ENCODE measurements around the gene CD300H. TPM values are rescaled to one million over a fixed set of nuclear protein-coding genes. Genes with fewer than 3 reads are reported as not detected.
A peak's percentile ranks its signal among the peaks of the same experiment; 100 is the strongest.

CD300H gene
- total RNA-seq, 6 donors from 2014 or later = 0.37 to 2.7 TPM; not detected in 4

DNA sequence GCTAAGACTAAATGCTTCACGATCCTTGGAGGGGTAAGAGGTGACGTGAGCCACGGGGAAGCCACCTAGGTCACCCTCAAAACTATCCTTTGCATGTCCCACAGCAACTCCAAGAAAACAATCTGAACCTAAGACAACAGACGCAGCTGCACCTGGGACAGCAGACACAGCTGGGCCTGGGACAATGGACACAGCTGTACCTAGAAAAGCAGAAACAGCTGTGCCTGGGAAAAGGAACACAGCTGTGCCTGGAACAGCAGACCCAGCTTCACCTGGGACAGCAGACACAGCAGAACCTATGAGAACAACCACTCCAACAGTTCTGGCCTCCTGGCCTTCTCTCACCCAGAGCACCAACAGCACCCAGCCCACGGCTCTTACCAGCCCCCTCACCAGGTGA is 36.4 kb upstream of the CD300H start:
- TF ChIP-seq POLR2AphosphoS5 (IDR thresholded peaks at IDR 0.05) = no peak
- TF ChIP-seq EP300 (IDR thresholded peaks at IDR 0.05) = no peak
- TF ChIP-seq POLR2A (IDR thresholded peaks at IDR 0.05) = no peak
- TF ChIP-seq, protein P1, sequence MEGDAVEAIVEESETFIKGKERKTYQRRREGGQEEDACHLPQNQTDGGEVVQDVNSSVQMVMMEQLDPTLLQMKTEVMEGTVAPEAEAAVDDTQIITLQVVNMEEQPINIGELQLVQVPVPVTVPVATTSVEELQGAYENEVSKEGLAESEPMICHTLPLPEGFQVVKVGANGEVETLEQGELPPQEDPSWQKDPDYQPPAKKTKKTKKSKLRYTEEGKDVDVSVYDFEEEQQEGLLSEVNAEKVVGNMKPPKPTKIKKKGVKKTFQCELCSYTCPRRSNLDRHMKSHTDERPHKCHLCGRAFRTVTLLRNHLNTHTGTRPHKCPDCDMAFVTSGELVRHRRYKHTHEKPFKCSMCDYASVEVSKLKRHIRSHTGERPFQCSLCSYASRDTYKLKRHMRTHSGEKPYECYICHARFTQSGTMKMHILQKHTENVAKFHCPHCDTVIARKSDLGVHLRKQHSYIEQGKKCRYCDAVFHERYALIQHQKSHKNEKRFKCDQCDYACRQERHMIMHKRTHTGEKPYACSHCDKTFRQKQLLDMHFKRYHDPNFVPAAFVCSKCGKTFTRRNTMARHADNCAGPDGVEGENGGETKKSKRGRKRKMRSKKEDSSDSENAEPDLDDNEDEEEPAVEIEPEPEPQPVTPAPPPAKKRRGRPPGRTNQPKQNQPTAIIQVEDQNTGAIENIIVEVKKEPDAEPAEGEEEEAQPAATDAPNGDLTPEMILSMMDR (IDR thresholded peaks at IDR 0.05) = no peak
- Histone ChIP-seq H3K36me3 (no peaks in the 10 kb centered on the region), H3K4me1 (peaks cover 0 to 6% (median 2%) of the 10 kb centered on the region in 4 donors), H3K9me3 (no peaks in the 10 kb centered on the region), H3K27me3 (no peaks in the 10 kb centered on the region), H3K4me3 (no peak overlapping the region), H3K27ac (no peak overlapping the region)
- ATAC-seq (ENCODE audit: low FRiP score in 2 of 2) = no peak
- WGBS, 2 donors = 72 to 80% methylated on average over 5 of the region's 5 CpGs
- no peak for DNase-seq

DNA sequence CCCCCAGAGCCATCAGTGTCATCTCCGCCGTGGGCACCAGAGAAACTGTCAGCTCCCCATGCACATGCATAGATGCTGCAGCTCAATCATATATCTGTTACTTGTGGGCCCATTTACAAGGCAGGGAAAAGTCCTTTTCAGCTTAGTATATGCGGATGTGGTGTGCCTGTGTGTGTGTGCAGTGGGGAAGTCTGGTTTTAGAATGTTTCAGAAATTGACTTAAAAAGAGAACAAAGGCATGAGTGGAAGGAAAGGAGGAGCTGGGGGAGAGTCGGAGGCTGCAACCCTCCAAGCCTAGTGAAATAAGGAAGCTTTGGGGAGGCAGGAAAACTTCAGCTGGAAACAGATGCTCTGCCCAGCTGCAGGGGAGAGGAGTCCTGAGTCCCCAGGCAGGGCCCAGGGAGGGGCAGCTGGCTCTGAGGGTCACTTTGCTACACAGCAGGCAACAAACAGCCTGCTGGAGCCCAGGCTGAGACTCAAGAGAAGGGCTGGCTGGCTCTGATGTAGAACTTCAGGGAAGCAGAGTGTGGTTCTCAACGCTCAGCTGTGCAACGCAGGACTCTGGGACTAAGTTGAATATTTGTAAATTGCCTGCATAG is 35.8 kb upstream of the CD300H start:
- Histone ChIP-seq H3K27me3 (no peaks in the 10 kb centered on the region), H3K9me3 (no peaks in the 10 kb centered on the region), H3K27ac (no peak overlapping the region), H3K4me3 (no peak overlapping the region), H3K36me3 (no peaks in the 10 kb centered on the region), H3K4me1 (peaks cover 0 to 6% (median 2%) of the 10 kb centered on the region in 4 donors)
- DNase-seq (peak in 1 of 2 donors; percentile 28), ATAC-seq (ENCODE audit: low FRiP score in 2 of 2) (no peak)
- 52 to 65% methylated on average over 4 to 6 of the region's 6 CpGs for WGBS, 2 donors
- TF ChIP-seq POLR2A (IDR thresholded peaks at IDR 0.05) = no peak
- TF ChIP-seq, protein P1 (IDR thresholded peaks at IDR 0.05) = no peak
- TF ChIP-seq POLR2AphosphoS5 (IDR thresholded peaks at IDR 0.05) = no peak

DNA sequence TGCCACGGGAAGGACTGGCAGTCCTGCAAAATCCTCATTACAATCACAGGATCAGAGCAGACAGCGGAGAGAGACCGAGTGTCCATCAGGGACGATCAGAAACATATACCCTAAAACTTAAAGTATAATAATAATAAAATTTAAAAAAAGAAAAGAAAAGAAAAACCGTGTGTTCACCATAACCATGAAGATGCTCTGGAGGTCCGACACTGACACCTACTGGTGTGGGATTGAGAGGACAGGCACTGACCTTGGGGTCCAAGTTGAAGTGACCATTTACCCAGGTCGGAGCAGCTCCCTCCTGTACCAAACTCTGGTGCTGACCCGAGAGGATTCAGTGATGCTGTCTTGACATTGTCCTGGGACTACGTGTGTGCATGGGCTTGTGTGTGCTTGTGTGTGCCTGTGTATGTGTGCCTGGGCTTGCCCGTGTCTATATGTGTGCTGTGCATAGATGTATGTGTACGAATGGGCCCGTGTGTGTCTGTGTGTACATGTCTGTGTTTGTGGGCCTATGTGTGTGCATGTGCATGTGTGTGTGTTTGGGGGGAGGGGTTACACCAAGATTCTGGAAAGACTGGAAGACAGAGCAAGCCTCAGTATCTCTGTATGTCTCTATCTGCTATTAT is 34.7 kb upstream of the CD300H start:
- Histone ChIP-seq H3K27me3 (no peaks in the 10 kb centered on the region), H3K4me3 (no peak overlapping the region), H3K4me1 (peaks cover 0 to 6% (median 2%) of the 10 kb centered on the region in 4 donors), H3K36me3 (no peaks in the 10 kb centered on the region), H3K27ac (no peak overlapping the region), H3K9me3 (no peaks in the 10 kb centered on the region)
- DNase-seq = no peak
- TF ChIP-seq EP300 (IDR thresholded peaks at IDR 0.05) = no peak
- TF ChIP-seq, protein P1 (IDR thresholded peaks at IDR 0.05) = peak in 5 of 6 experiments; percentile 26 to 46 (median 38)
- 48 to 58% methylated on average over 12 of the region's 12 CpGs for WGBS, 2 donors
- peak in 1 of 2 donors; percentile 61 for ATAC-seq (ENCODE audit: low FRiP score in 2 of 2)

DNA sequence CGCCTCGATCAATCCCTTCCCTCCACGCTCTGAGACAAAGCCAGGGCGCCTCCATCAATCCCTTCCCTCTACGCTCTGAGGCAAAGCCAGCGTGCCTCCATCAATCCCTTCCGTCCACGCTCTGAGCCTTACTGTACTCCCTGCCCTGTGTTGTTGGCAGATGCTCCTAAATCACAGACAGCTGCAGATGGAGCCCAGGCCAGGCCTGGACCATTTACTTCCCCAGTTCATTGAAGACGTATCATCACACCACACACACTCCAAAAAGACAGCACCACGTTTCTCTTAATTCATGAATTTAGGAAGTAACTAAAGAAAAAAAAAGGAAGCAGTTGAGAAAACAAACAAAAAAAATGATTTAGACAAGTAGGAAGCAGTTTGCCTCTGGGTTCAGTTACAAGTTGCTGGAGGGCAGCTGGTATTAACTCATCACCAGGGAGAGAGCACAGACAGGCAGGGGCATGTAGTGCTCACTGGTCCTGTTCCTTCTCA is 32.2 kb upstream of the CD300H start:
- H3K27ac ChIP-seq = no peak overlapping the region
- H3K9me3 ChIP-seq = no peaks in the 10 kb centered on the region
- peak in 1 of 2 donors; percentile 63 for ATAC-seq (ENCODE audit: low FRiP score in 2 of 2)
- TF ChIP-seq EP300 (IDR thresholded peaks at IDR 0.05) (no peak), POLR2AphosphoS5 (IDR thresholded peaks at IDR 0.05) (no peak), POLR2A (IDR thresholded peaks at IDR 0.05) (no peak)
- TF ChIP-seq, protein P1 (IDR thresholded peaks at IDR 0.05) = no peak
- no peaks in the 10 kb centered on the region for H3K36me3 ChIP-seq
- H3K27me3 ChIP-seq = no peaks in the 10 kb centered on the region
- H3K4me3 ChIP-seq = no peak overlapping the region
- no peak for DNase-seq
- H3K4me1 ChIP-seq = peaks cover 0 to 6% (median 2%) of the 10 kb centered on the region in 4 donors
- 33 to 52% methylated on average over 10 of the region's 10 CpGs for WGBS, 2 donors
